Trophoblast cell (in vitro differentiated cells and primary cell): ENCODE measurements around the gene PFDN5.
A peak's percentile ranks its signal among the peaks of the same experiment; 100 is the strongest.

Source experiments
- DNase-seq, 2 donors: peaks; one replicate each; pipeline ENCODE4 v3.0.0-alpha.2; 2016
- H2AFZ ChIP-seq: 2 replicates; pipeline ENCODE4 v1.6.1; 2013; ENCODE audit warnings: low read length, moderate library complexity, mild to moderate bottlenecking; ENCODE audit not compliant: insufficient read depth, poor library complexity
- H2AK5ac ChIP-seq: 2 replicates; pipeline ENCODE4 v1.6.1; 2013; ENCODE audit warnings: mild to moderate bottlenecking, low read length
- H2BK120ac ChIP-seq: 2 replicates; pipeline ENCODE4 v1.6.1; 2013; ENCODE audit warnings: low read length, mild to moderate bottlenecking, moderate library complexity; ENCODE audit not compliant: insufficient read depth, poor library complexity
- H2BK12ac ChIP-seq: 2 replicates; pipeline ENCODE4 v1.6.1; 2013; ENCODE audit warnings: mild to moderate bottlenecking, low read length, moderate library complexity
- H2BK5ac ChIP-seq: 2 replicates; pipeline ENCODE4 v1.6.1; 2013; ENCODE audit warnings: low read length, low read depth, moderate library complexity, mild to moderate bottlenecking; ENCODE audit not compliant: poor library complexity
- H3K14ac ChIP-seq: 2 replicates; pipeline ENCODE4 v1.6.1; 2013; ENCODE audit warnings: mild to moderate bottlenecking, low read length
- H3K18ac ChIP-seq: 2 replicates; pipeline ENCODE4 v1.6.1; 2013; ENCODE audit warnings: mild to moderate bottlenecking, low read length
- H3K23ac ChIP-seq: 2 replicates; pipeline ENCODE4 v1.6.1; 2013; ENCODE audit warnings: low read length
- H3K27ac ChIP-seq: 2 replicates; pipeline ENCODE4 v1.5.1; 2013; ENCODE audit warnings: low read depth, mild to moderate bottlenecking, inconsistent platforms, low read length, moderate library complexity
- H3K27me3 ChIP-seq: 2 replicates; pipeline ENCODE4 v1.6.1; 2013; ENCODE audit warnings: inconsistent platforms, mild to moderate bottlenecking, low read length, moderate library complexity; ENCODE audit not compliant: insufficient read depth
- H3K36me3 ChIP-seq, 2 experiments: 1 replicate in 1 of 2; 2 replicates in 1 of 2; pipeline ENCODE4 v1.6.1; 2013; ENCODE audit warnings: low read length in 2 of 2, mild to moderate bottlenecking in 2 of 2, moderate library complexity in 1 of 2; ENCODE audit not compliant: insufficient read depth in 2 of 2, control insufficient read depth in 1 of 2
- H3K4ac ChIP-seq: 2 replicates; pipeline ENCODE4 v1.6.1; 2013; ENCODE audit warnings: low read depth, mild to moderate bottlenecking, low read length, moderate library complexity
- H3K4me1 ChIP-seq, 2 experiments: 1 replicate in 1 of 2; 2 replicates in 1 of 2; pipeline ENCODE4 v1.6.1; 2013; ENCODE audit warnings: low read length in 2 of 2, mild to moderate bottlenecking in 2 of 2, moderate library complexity in 1 of 2; ENCODE audit not compliant: insufficient read depth in 2 of 2, control insufficient read depth in 1 of 2
- H3K4me2 ChIP-seq: 2 replicates; pipeline ENCODE4 v1.6.1; 2013; ENCODE audit warnings: inconsistent platforms, mild to moderate bottlenecking, low read length, moderate library complexity
- H3K4me3 ChIP-seq: 2 replicates; pipeline ENCODE4 v1.5.1; 2013; ENCODE audit warnings: mild to moderate bottlenecking, low read depth, low read length, inconsistent platforms
- H3K79me1 ChIP-seq: one replicate; pipeline ENCODE4 v1.6.1; 2013; ENCODE audit warnings: low read length
- H3K79me2 ChIP-seq: 2 replicates; pipeline ENCODE4 v1.6.1; 2013; ENCODE audit warnings: low read length, mild to moderate bottlenecking; ENCODE audit not compliant: control insufficient read depth, insufficient read depth, poor library complexity
- H3K9ac ChIP-seq: 2 replicates; pipeline ENCODE4 v1.6.1; 2013; ENCODE audit warnings: mild to moderate bottlenecking, low read length
- H3K9me3 ChIP-seq: 2 replicates; pipeline ENCODE4 v1.6.1; 2013; ENCODE audit warnings: low read depth, mild to moderate bottlenecking, control low read depth, inconsistent platforms, low read length; ENCODE audit not compliant: insufficient read depth
- H4K12ac ChIP-seq: 2 replicates; pipeline ENCODE4 v1.6.1; 2013; ENCODE audit warnings: low read depth, mild to moderate bottlenecking, low read length, moderate library complexity
- H4K8ac ChIP-seq: 2 replicates; pipeline ENCODE4 v1.6.1; 2013; ENCODE audit warnings: low read depth, mild to moderate bottlenecking, low read length, moderate library complexity
- H4K91ac ChIP-seq: one replicate; pipeline ENCODE4 v1.6.1; 2013; ENCODE audit warnings: low read depth, mild to moderate bottlenecking, low read length, moderate library complexity
- WGBS: extraction: QIAGEN DNeasy Blood & Tissue Kit; methylation state at CpG from one replicate; pipeline ENCODE4 v1.1.7; 2013; ENCODE audit warnings: missing lambda C conversion rate; ENCODE audit not compliant: insufficient read length, insufficient coverage; ENCODE audit errors: extremely low coverage; 5-methylcytosine and 5-hydroxymethylcytosine counted together

PFDN5 gene

GRCh38 chr12:53313996-53314395 is 18.7 kb downstream of the PFDN5 start:
- H2BK5ac ChIP-seq = no peak overlapping the region

DNA sequence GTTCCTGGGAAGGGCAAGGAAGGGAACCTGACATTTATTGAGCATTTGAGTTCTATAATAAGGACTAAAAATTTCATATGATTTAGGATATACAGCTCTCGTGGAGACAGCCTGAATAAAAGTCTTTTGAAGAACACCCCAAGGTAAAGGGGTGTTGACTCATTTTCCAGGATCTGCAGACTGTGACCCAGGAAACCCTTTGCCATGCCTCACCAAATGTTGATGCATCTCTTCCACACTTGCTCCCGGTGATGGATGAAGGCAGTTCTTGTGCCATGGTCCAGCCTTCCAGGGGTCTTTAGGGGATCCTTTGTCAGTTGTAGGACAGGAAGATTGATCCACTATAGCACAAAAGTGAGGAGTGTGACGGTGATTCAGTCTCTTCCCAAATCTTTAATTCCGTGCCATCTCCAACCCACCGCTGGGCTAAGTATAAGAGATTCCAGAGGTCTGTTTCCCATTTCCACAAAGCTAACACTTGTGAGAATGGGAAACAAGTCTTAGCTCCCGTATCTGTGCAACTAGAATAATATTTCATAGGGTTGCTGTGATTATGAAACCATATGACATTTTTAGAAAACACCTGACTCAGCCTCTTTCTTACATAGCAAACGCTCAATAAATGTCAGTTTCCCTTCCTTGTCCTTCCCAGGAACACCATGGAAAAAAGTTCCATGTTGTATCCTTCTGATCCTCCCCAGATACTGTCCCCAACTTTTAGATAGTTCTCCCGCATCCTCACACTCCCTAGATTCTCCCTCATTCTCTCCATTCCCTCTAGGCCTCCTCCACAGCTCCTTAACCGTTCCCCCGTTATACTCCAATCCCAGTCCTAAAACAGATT is 25.2 kb downstream of the PFDN5 start:
- no peak overlapping the region for H2BK5ac ChIP-seq
- no CpG with 5 or more reads among the region's 10 CpGs for WGBS
- peak overlapping the region; percentile 14 for H3K18ac ChIP-seq

More at GRCh38 chr12:53313996-53314395, 18.7 kb downstream of the PFDN5 start:
- Histone ChIP-seq H4K91ac (no peak overlapping the region), H2BK120ac (no peak overlapping the region), H3K4me1 (no peaks in the 10 kb centered on the region), H2BK12ac (no peak overlapping the region), H3K36me3 (peaks cover 18 to 30% of the 10 kb centered on the region in 2 experiments), H3K4me2 (no peak overlapping the region), H3K14ac (no peak overlapping the region), H3K79me1 (no peaks in the 10 kb centered on the region), H4K12ac (no peak overlapping the region), H4K8ac (no peak overlapping the region), H3K27ac (no peak overlapping the region), H3K4me3 (no peak overlapping the region), H3K27me3 (no peaks in the 10 kb centered on the region), H3K4ac (no peak overlapping the region), H3K9me3 (no peaks in the 10 kb centered on the region), H3K18ac (no peak overlapping the region), H3K79me2 (no peaks in the 10 kb centered on the region), H3K23ac (no peak overlapping the region), H3K9ac (no peak overlapping the region), H2AK5ac (no peak overlapping the region), H2AFZ (no peak overlapping the region)
- no CpG with 5 or more reads among the region's 3 CpGs for WGBS
- DNase-seq = no peak

GRCh38 chr12:53324113-53324778 is 28.9 kb downstream of the PFDN5 start:
- no peak overlapping the region for H3K4ac ChIP-seq
- H3K18ac ChIP-seq = no peak overlapping the region
- H3K9ac ChIP-seq = peak overlapping the region; percentile 18
- peaks cover 9% of the 10 kb centered on the region for H3K79me1 ChIP-seq
- peaks cover 3 to 17% of the 10 kb centered on the region in 2 experiments for H3K4me1 ChIP-seq
- DNase-seq = no peak
- H4K91ac ChIP-seq = no peak overlapping the region
- peak overlapping the region; percentile 77 for H2AFZ ChIP-seq
- H3K14ac ChIP-seq = peak overlapping the region; percentile 9
- peak overlapping the region; percentile 96 for H3K4me2 ChIP-seq
- no peak overlapping the region for H4K12ac ChIP-seq
- H4K8ac ChIP-seq = peak overlapping the region; percentile 76
- H3K23ac ChIP-seq = no peak overlapping the region
- H3K27me3 ChIP-seq = peaks cover 19% of the 10 kb centered on the region
- no peak overlapping the region for H2AK5ac ChIP-seq
- no peak overlapping the region for H2BK5ac ChIP-seq
- no peak overlapping the region for H2BK12ac ChIP-seq
- H3K79me2 ChIP-seq = peaks cover 2% of the 10 kb centered on the region
- H3K27ac ChIP-seq = no peak overlapping the region
- H3K36me3 ChIP-seq = peaks cover 0 to 2% of the 10 kb centered on the region in 2 experiments
- H3K4me3 ChIP-seq = no peak overlapping the region
- WGBS = no CpG with 5 or more reads among the region's 28 CpGs
- H2BK120ac ChIP-seq = no peak overlapping the region
- peaks cover 2% of the 10 kb centered on the region for H3K9me3 ChIP-seq

More for the DNA sequence above, 25.2 kb downstream of the PFDN5 start:
- Histone ChIP-seq H3K4me2 (peak overlapping the region; percentile 86), H4K12ac (peak overlapping the region; percentile 27), H3K14ac (peak overlapping the region; percentile 27), H3K4me1 (peaks cover 3 to 14% of the 10 kb centered on the region in 2 experiments), H2BK120ac (no peak overlapping the region), H3K79me2 (peaks cover 2% of the 10 kb centered on the region), H2BK12ac (no peak overlapping the region), H4K8ac (peak overlapping the region; percentile 57), H3K27me3 (peaks cover 6% of the 10 kb centered on the region), H2AK5ac (no peak overlapping the region), H3K4me3 (peak overlapping the region; percentile 78), H2AFZ (no peak overlapping the region), H3K79me1 (peaks cover 9% of the 10 kb centered on the region), H3K36me3 (peaks cover 0 to 9% of the 10 kb centered on the region in 2 experiments), H3K23ac (no peak overlapping the region), H3K4ac (no peak overlapping the region), H4K91ac (peak overlapping the region; percentile 20), H3K9me3 (no peaks in the 10 kb centered on the region), H3K9ac (peak overlapping the region; percentile 82), H3K27ac (no peak overlapping the region)
- DNase-seq = peak in 1 of 2 donors; percentile 28

GRCh38 chr12:53324779-53325510 is 29.6 kb downstream of the PFDN5 start:
- Histone ChIP-seq H3K36me3 (no peaks in the 10 kb centered on the region), H3K4ac (no peak overlapping the region), H3K9ac (peak overlapping the region; percentile 67), H4K12ac (no peak overlapping the region), H3K14ac (peak overlapping the region; percentile 11), H2BK120ac (peak overlapping the region; percentile 15), H3K27ac (no peak overlapping the region), H2AFZ (peak overlapping the region; percentile 77), H3K4me3 (peak overlapping the region; percentile 66), H3K23ac (no peak overlapping the region), H3K79me2 (peaks cover 2% of the 10 kb centered on the region), H2AK5ac (no peak overlapping the region), H3K4me1 (peaks cover 3 to 17% of the 10 kb centered on the region in 2 experiments), H3K18ac (no peak overlapping the region), H3K27me3 (peaks cover 19% of the 10 kb centered on the region), H3K79me1 (peaks cover 9% of the 10 kb centered on the region), H2BK12ac (no peak overlapping the region), H3K4me2 (peak overlapping the region; percentile 96), H4K91ac (peak overlapping the region; percentile 75), H4K8ac (peak overlapping the region; percentile 82), H3K9me3 (peaks cover 2% of the 10 kb centered on the region), H2BK5ac (no peak overlapping the region)
- DNase-seq = peak; percentile 85 to 90
- WGBS = no CpG with 5 or more reads among the region's 69 CpGs
